ENCODE data around the gene KRTAP15-1. TPM values are rescaled to one million over a fixed set of nuclear protein-coding genes. Genes with fewer than 3 reads are reported as not detected.

KRTAP15-1 gene
- total RNA-seq, 1 experiment from 2014 or later, result not detected

DNA sequence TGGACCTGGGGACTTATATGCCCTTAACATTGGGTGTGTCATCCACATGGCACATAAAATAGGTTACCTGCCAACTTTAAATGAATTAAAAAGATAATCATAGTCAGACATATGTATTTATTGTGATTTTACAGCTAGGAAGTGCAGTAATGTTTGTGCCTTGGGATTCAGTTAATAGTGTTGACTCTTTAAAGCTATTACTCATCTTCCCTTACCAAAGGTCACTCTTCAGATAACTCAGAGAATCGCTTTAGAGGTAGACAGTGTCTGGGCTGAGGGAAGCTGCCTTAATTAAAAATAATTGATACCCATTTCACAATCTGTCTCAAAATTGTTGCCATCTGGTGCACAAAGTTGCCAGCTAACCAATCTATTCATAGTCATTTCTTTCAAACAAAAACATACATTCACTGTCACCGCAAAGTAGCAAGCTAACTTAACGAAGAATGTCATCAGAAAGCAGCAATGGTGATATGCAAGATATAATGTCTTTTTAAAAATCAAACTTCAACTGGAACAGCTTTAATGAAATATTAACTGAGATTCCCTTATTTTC is 3.0 kb upstream of the KRTAP15-1 start:
- no peak overlapping the region for H3T11ph ChIP-seq (ENCODE audit: low read length)
- no peak overlapping the region for H3K4me2 ChIP-seq (ENCODE audit: insufficient read depth, insufficient read length, low read length)
- H3K23ac ChIP-seq (ENCODE audit: insufficient read length, low read depth, low read length), result no peak overlapping the region
- no peak for DNase-seq
- H3K9me3 ChIP-seq (ENCODE audit: control insufficient read depth, low read depth, low read length), result no peaks in the 10 kb centered on the region
- H4K20me1 ChIP-seq (ENCODE audit: control insufficient read depth, insufficient read depth, insufficient read length), result no peaks in the 10 kb centered on the region
- H4K91ac ChIP-seq (ENCODE audit: insufficient read length, low read depth, low read length), result no peak overlapping the region
- no peak overlapping the region for H2BK120ac ChIP-seq (ENCODE audit: low read depth, low read length, poor library complexity, severe bottlenecking)
- no peak overlapping the region for H3K14ac ChIP-seq (ENCODE audit: insufficient read depth, low read length)
- no peaks in the 10 kb centered on the region for H3K79me1 ChIP-seq (ENCODE audit: insufficient read depth, low read depth, low read length, poor library complexity, severe bottlenecking)
- TF ChIP-seq, protein P1, sequence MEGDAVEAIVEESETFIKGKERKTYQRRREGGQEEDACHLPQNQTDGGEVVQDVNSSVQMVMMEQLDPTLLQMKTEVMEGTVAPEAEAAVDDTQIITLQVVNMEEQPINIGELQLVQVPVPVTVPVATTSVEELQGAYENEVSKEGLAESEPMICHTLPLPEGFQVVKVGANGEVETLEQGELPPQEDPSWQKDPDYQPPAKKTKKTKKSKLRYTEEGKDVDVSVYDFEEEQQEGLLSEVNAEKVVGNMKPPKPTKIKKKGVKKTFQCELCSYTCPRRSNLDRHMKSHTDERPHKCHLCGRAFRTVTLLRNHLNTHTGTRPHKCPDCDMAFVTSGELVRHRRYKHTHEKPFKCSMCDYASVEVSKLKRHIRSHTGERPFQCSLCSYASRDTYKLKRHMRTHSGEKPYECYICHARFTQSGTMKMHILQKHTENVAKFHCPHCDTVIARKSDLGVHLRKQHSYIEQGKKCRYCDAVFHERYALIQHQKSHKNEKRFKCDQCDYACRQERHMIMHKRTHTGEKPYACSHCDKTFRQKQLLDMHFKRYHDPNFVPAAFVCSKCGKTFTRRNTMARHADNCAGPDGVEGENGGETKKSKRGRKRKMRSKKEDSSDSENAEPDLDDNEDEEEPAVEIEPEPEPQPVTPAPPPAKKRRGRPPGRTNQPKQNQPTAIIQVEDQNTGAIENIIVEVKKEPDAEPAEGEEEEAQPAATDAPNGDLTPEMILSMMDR (conservative IDR thresholded peaks at IDR 0.05), result no peak
- H3K27ac Mint-ChIP-seq, result no peak overlapping the region
- H2BK15ac ChIP-seq (ENCODE audit: low read depth, low read length), result no peak overlapping the region
- H3K9ac ChIP-seq (ENCODE audit: extremely low read depth, insufficient read length, low read length), result no peak overlapping the region
- no peak overlapping the region for H3K18ac ChIP-seq (ENCODE audit: insufficient read length, low read depth, low read length)
- H3K79me2 ChIP-seq (ENCODE audit: insufficient read depth, low read length), result no peaks in the 10 kb centered on the region
- H3K56ac ChIP-seq (ENCODE audit: insufficient read length, low read depth, low read length), result no peak overlapping the region
- H3K27me3 ChIP-seq (ENCODE audit: insufficient read depth, low read length), result no peaks in the 10 kb centered on the region
- no peak overlapping the region for H2AFZ ChIP-seq (ENCODE audit: low read length)
- H3K23me2 ChIP-seq (ENCODE audit: insufficient read length, low read depth, low read length, poor library complexity, severe bottlenecking), result no peaks in the 10 kb centered on the region
- H4K5ac ChIP-seq (ENCODE audit: insufficient read length, low read depth, low read length), result no peak overlapping the region
- no peak overlapping the region for H2AK5ac ChIP-seq (ENCODE audit: insufficient read length, low read length)
- no peak overlapping the region for H2BK12ac ChIP-seq (ENCODE audit: insufficient read length, low read depth, low read length)
- peaks cover 0 to 2% of the 10 kb centered on the region in 2 experiments; a peak in 1 of 5 replicates for H3K9me3 Mint-ChIP-seq
- H3K27me3 Mint-ChIP-seq (ENCODE audit: low read depth), result no peaks in the 10 kb centered on the region
- no peaks in the 10 kb centered on the region; a peak in 1 of 7 replicates for H3K36me3 Mint-ChIP-seq (ENCODE audit: insufficient read depth in 1 of 3, low read depth in 3 of 3)
- no peaks in the 10 kb centered on the region for H3K4me1 Mint-ChIP-seq
- H4K8ac ChIP-seq (replicated peaks; ENCODE audit: insufficient read length, low read depth, low read length), result no peak overlapping the region
- H2BK5ac ChIP-seq (ENCODE audit: insufficient read length, low read length), result no peak overlapping the region
- H3K4ac ChIP-seq (ENCODE audit: low read depth, low read length), result no peak overlapping the region
- no peak overlapping the region for H3K4me3 Mint-ChIP-seq
- no CpG with 5 or more reads among the region's 3 CpGs for WGBS (ENCODE audit: extremely low coverage, insufficient read length, low lambda C conversion rate)
- no peaks in the 10 kb centered on the region for H3K4me1 ChIP-seq (ENCODE audit: insufficient read depth, low read length)
- no peak overlapping the region for H2BK20ac ChIP-seq (ENCODE audit: low read depth, low read length, poor library complexity, severe bottlenecking)
- H3K27ac ChIP-seq (ENCODE audit: insufficient read length, low read depth, low read length), result no peak overlapping the region

Data from H9 (cell line).